ENCODE data around the gene CBARP. TPM values are rescaled to one million over a fixed set of nuclear protein-coding genes. Genes with fewer than 3 reads are reported as not detected.

CBARP gene
- total and polyA plus RNA-seq, 9 of the 15 experiments (the other 6 are each of a cell fraction or from before 2014, with no cell fraction given) = 0.03 to 8.9 (median 1.2) TPM; not detected in 1

DNA sequence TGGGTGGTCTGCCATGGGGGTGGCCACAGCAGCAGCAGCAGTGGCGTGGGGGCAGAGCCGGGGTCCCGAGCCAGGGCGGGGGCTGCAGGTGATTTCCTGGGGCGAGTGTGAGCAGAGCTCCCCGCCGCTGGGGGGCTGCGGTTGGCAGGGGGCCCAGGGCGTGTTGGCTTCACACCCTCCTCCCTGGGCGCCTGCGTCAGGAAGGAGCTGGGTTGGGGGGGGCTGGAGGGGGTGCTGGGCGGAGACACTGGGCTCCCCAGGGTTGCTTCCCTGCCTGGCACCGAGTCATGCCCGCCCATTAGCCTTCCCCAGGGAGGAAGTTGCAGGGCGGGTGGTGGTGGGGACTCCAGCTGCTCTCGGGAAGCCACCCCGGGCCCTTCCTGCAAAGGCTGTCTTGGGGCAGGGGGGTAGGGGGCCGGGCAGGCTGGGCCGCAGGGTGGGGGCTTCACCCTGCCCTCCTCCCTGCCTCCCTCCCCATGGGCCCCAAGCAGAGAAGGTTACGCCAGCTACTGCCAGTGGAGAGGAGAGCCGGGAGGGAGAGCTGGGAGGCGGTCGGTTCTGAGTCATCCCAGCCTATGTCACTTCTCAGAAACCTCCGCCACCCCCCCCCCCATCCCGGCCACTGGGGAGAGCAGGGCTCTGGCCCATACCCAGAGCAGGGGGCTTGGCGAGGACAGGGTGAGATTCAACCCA, 15.2 kb upstream of the CBARP start (continued):
- TF ChIP-seq, protein P1, sequence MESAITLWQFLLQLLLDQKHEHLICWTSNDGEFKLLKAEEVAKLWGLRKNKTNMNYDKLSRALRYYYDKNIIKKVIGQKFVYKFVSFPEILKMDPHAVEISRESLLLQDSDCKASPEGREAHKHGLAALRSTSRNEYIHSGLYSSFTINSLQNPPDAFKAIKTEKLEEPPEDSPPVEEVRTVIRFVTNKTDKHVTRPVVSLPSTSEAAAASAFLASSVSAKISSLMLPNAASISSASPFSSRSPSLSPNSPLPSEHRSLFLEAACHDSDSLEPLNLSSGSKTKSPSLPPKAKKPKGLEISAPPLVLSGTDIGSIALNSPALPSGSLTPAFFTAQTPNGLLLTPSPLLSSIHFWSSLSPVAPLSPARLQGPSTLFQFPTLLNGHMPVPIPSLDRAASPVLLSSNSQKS (CRISPR knock-in tag; IDR thresholded peaks at IDR 0.05) = no peak
- TF ChIP-seq, protein P2, sequence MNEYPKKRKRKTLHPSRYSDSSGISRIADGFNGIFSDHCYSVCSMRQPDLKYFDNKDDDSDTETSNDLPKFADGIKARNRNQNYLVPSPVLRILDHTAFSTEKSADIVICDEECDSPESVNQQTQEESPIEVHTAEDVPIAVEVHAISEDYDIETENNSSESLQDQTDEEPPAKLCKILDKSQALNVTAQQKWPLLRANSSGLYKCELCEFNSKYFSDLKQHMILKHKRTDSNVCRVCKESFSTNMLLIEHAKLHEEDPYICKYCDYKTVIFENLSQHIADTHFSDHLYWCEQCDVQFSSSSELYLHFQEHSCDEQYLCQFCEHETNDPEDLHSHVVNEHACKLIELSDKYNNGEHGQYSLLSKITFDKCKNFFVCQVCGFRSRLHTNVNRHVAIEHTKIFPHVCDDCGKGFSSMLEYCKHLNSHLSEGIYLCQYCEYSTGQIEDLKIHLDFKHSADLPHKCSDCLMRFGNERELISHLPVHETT (CRISPR knock-in tag; conservative IDR thresholded peaks at IDR 0.05 in 1 of 2, IDR thresholded peaks at IDR 0.05 in 1 of 2) = peak in 1 of 2 experiments; percentile 73; a peak in 2 of 4 replicates
- TF ChIP-seq ZNF253 (CRISPR knock-in tag; conservative IDR thresholded peaks at IDR 0.05) = no peak
- 0 out of 4 replicates have a peak, but pooled peaks of 1 of the 2 experiments have one; percentile 42 for TF ChIP-seq SIN3A (IDR thresholded peaks at IDR 0.05; ENCODE audit: borderline replicate concordance in 2 of 2, control insufficient read depth in 1 of 2, low read depth in 2 of 2, low read length in 2 of 2)
- TF ChIP-seq FOSL1 (tag; conservative IDR thresholded peaks at IDR 0.05) = peak; percentile 95
- TF ChIP-seq EP300 (IDR thresholded peaks at IDR 0.05; ENCODE audit: low read length) = 0 out of 2 replicates have a peak, but pooled peaks have one; percentile 17
- TF ChIP-seq SMARCC2 (IDR thresholded peaks at IDR 0.05; ENCODE audit: low read depth) = 0 out of 2 replicates have a peak, but pooled peaks have one; percentile 49
- TF ChIP-seq RBM34 (IDR thresholded peaks at IDR 0.05; ENCODE audit: borderline replicate concordance, insufficient read depth, low read length) = no peak
- no peak for TF ChIP-seq PRMT5 (CRISPR knock-in tag; IDR thresholded peaks at IDR 0.05)
- TF ChIP-seq ZNF436 (CRISPR knock-in tag; IDR thresholded peaks at IDR 0.05) = no peak
- TF ChIP-seq RNF2 (IDR thresholded peaks at IDR 0.05) = no peak; the same call in 1 of the 2 replicates
- peak; percentile 70; the same call in 1 of the 2 replicates for TF ChIP-seq ZBTB7A (IDR thresholded peaks at IDR 0.05; ENCODE audit: borderline replicate concordance, control insufficient read depth, low read depth, low read length)
- peak; percentile 95 for TF ChIP-seq VEZF1 (CRISPR knock-in tag; IDR thresholded peaks at IDR 0.05)
- peak; percentile 82; the same call in 1 of the 2 replicates for TF ChIP-seq ZNF584 (CRISPR knock-in tag; IDR thresholded peaks at IDR 0.05; ENCODE audit: low read depth)
- TF ChIP-seq ZNF212 (CRISPR knock-in tag; IDR thresholded peaks at IDR 0.05) = no peak
- no peak for TF ChIP-seq CHD2 (IDR thresholded peaks at IDR 0.05; ENCODE audit: low read depth, low read length)
- TF ChIP-seq GTF2F1 (IDR thresholded peaks at IDR 0.05; ENCODE audit: low read depth, low read length) = no peak
- no peak for TF ChIP-seq ZNF696 (CRISPR knock-in tag; conservative IDR thresholded peaks at IDR 0.05)
- peak; percentile 80 for TF ChIP-seq SMARCA4 (IDR thresholded peaks at IDR 0.05)
- TF ChIP-seq CTCFL (IDR thresholded peaks at IDR 0.05; ENCODE audit: borderline replicate concordance, insufficient read depth, low read depth, low read length, poor library complexity, severe bottlenecking) = peak; percentile 16
- no peak for TF ChIP-seq BCOR (IDR thresholded peaks at IDR 0.05)
- TF ChIP-seq ZBTB1 (CRISPR knock-in tag; IDR thresholded peaks at IDR 0.05; ENCODE audit: borderline replicate concordance, low read depth) = no peak; the same call in 1 of the 2 replicates

All from K562 (cell line).